GM12891 (cell line): ENCODE results near the gene PCED1B.

Experiments
- DNase-seq: peaks from one replicate; pipeline ENCODE4 v3.0.0; 2011; ENCODE audit warnings: low spot score; ENCODE audit not compliant: insufficient read length
- FAIRE-seq: peaks from 2 replicates; lab custom pipeline; 2011; peaks lifted over from hg19 to GRCh38; lab: Jason Lieb, UNC
- PAX5 ChIP-seq: IDR thresholded peaks from 2 replicates; pipeline ENCODE4 v1.6.1; 2011; ENCODE audit warnings: low read length, moderate library complexity, mild to moderate bottlenecking; ENCODE audit not compliant: insufficient read depth, severe bottlenecking
- POLR2A ChIP-seq: IDR thresholded peaks from 2 replicates; pipeline ENCODE4 v1.6.1; 2011; ENCODE audit warnings: low read depth, low read length, control low read depth
- POLR2AphosphoS5 ChIP-seq: IDR thresholded peaks from 2 replicates; pipeline ENCODE4 v1.6.1; 2011; ENCODE audit warnings: low read depth, low read length, control low read depth
- POU2F2 ChIP-seq: IDR thresholded peaks from 2 replicates; pipeline ENCODE4 v1.6.1; 2011; ENCODE audit warnings: low read depth, mild to moderate bottlenecking, control low read depth, low read length, moderate library complexity
- SPI1 ChIP-seq: IDR thresholded peaks from 2 replicates; pipeline ENCODE4 v1.6.1; 2011; ENCODE audit warnings: low read depth, low read length, control low read depth
- TAF1 ChIP-seq: IDR thresholded peaks from 2 replicates; pipeline ENCODE4 v1.6.1; 2011; ENCODE audit warnings: low read depth, low read length, control low read depth

The PCED1B gene

GRCh38 chr12:47066278-47067025 lies 13.0 kb upstream of the PCED1B start:
- no peak for TF ChIP-seq POLR2AphosphoS5
- TF ChIP-seq SPI1 = no peak
- no peak for TF ChIP-seq PAX5
- no peak for TF ChIP-seq POU2F2
- TF ChIP-seq TAF1 = no peak
- no peak for TF ChIP-seq POLR2A
- DNase-seq (no peak), FAIRE-seq (no peak)

GRCh38 chr12:47067176-47067575 lies 12.2 kb upstream of the PCED1B start:
- no peak for DNase-seq
- TF ChIP-seq POLR2A = no peak
- no peak for TF ChIP-seq POU2F2
- TF ChIP-seq POLR2AphosphoS5 = no peak
- peak; percentile 28 for FAIRE-seq

GRCh38 chr12:47067771-47068431 lies 11.5 kb upstream of the PCED1B start:
- TF ChIP-seq POLR2A = no peak
- TF ChIP-seq PAX5 = no peak
- no peak for TF ChIP-seq TAF1
- TF ChIP-seq POLR2AphosphoS5 = no peak
- no peak for TF ChIP-seq SPI1
- no peak for DNase-seq
- FAIRE-seq = no peak

- TF ChIP-seq PAX5 (no peak), SPI1 (no peak), TAF1 (no peak), POLR2A (no peak), POU2F2 (no peak), POLR2AphosphoS5 (no peak)
- no peak for DNase-seq
- no peak for FAIRE-seq
Observed at GRCh38 chr12:47068539-47068938, 10.9 kb upstream of the PCED1B start.

- DNase-seq (no peak), FAIRE-seq (no peak)
- TF ChIP-seq SPI1 (no peak), PAX5 (no peak), POLR2AphosphoS5 (no peak), POLR2A (no peak), TAF1 (no peak), POU2F2 (no peak)
Observed at GRCh38 chr12:47070310-47070709, 9.1 kb upstream of the PCED1B start.

- DNase-seq = no peak
- FAIRE-seq = no peak
- no peak for TF ChIP-seq PAX5
Observed at GRCh38 chr12:47071241-47071852, 8.1 kb upstream of the PCED1B start.

GRCh38 chr12:47073951-47074350 lies 5.5 kb upstream of the PCED1B start:
- TF ChIP-seq POLR2AphosphoS5 (no peak), TAF1 (no peak), POU2F2 (no peak), POLR2A (no peak), SPI1 (no peak), PAX5 (no peak)
- FAIRE-seq (no peak), DNase-seq (no peak)

- DNase-seq (no peak), FAIRE-seq (no peak)
- no peak for TF ChIP-seq POLR2A
- TF ChIP-seq PAX5 = no peak
- TF ChIP-seq TAF1 = no peak
- no peak for TF ChIP-seq POLR2AphosphoS5
- TF ChIP-seq SPI1 = no peak
- TF ChIP-seq POU2F2 = no peak
Observed at GRCh38 chr12:47074757-47075156, 4.7 kb upstream of the PCED1B start.

GRCh38 chr12:47075192-47076084 lies 4.0 kb upstream of the PCED1B start:
- DNase-seq = no peak
- TF ChIP-seq POU2F2 = no peak
- TF ChIP-seq POLR2AphosphoS5 = no peak
- FAIRE-seq = no peak
